GM23338 (cell line): ENCODE measurements around the gene KDM4C. TPM values are rescaled to one million over a fixed set of nuclear protein-coding genes. Genes with fewer than 3 reads are reported as not detected.

Experiments used
- ATAC-seq: fragments of 200-7000 bp; cut with Tn5 transposase; 3 replicates; pipeline ENCODE4 v1.9.1; 2020
- DNase-seq: peaks from one replicate; pipeline ENCODE4 v3.0.0-alpha.2; 2015; ENCODE audit warnings: low spot score
- H2AFZ ChIP-seq: fragments of 200-600 bp; sonication (generic); 2 replicates; pipeline ENCODE4 v1.8.0; 2016; ENCODE audit warnings: antibody characterized with exemption, mild to moderate bottlenecking, moderate library complexity
- H3F3A ChIP-seq: fragments of 200-600 bp; sonication (generic); replicated peaks from 2 replicates; pipeline ENCODE4 v1.8.0; 2017; ENCODE audit warnings: antibody characterized with exemption, mixed run types, low read depth
- H3K27ac ChIP-seq: fragments of 200-600 bp; sonication (generic); 2 replicates; pipeline ENCODE4 v1.6.1; 2016; ENCODE audit warnings: low read depth
- H3K27me3 ChIP-seq: fragments of 200-600 bp; sonication (generic); 2 replicates; pipeline ENCODE4 v1.8.0; 2016; ENCODE audit warnings: mild to moderate bottlenecking, mixed run types, moderate library complexity; ENCODE audit not compliant: insufficient read depth
- H3K36me3 ChIP-seq: fragments of 200-600 bp; sonication (generic); 2 replicates; pipeline ENCODE4 v1.8.0; 2016; ENCODE audit warnings: mild to moderate bottlenecking; ENCODE audit not compliant: insufficient read depth
- H3K4me1 ChIP-seq: fragments of 200-600 bp; sonication (generic); 2 replicates; pipeline ENCODE4 v1.8.0; 2016; ENCODE audit warnings: mild to moderate bottlenecking, moderate library complexity; ENCODE audit not compliant: insufficient read depth
- H3K4me2 ChIP-seq: fragments of 200-600 bp; sonication (generic); 2 replicates; pipeline ENCODE4 v1.7.1; 2017; ENCODE audit warnings: mixed run types
- H3K4me3 ChIP-seq: fragments of 200-600 bp; sonication (generic); 2 replicates; pipeline ENCODE4 v1.6.1; 2016; ENCODE audit warnings: mixed run types
- H3K79me2 ChIP-seq: fragments of 200-600 bp; sonication (generic); replicated peaks from 2 replicates; pipeline ENCODE4 v1.8.0; 2017; ENCODE audit warnings: mild to moderate bottlenecking; ENCODE audit not compliant: insufficient read depth
- H3K9me2 ChIP-seq: fragments of 200-600 bp; sonication (generic); 2 replicates; pipeline ENCODE4 v1.8.0; 2017; ENCODE audit not compliant: insufficient read depth
- H4K20me1 ChIP-seq: fragments of 200-600 bp; sonication (generic); replicated peaks from 2 replicates; pipeline ENCODE4 v1.8.0; 2017; ENCODE audit warnings: mild to moderate bottlenecking; ENCODE audit not compliant: insufficient read depth
- H3K27ac Mint-ChIP-seq: 2 replicates; pipeline ENCODE4 v1.8.0; 2020; ENCODE audit warnings: inconsistent platforms, mild to moderate bottlenecking, moderate library complexity, mixed read lengths
- H3K27me3 Mint-ChIP-seq: 3 replicates; pipeline ENCODE4 v1.8.0; 2022; ENCODE audit warnings: low read depth, mild to moderate bottlenecking, moderate library complexity, mixed read lengths, inconsistent platforms; ENCODE audit not compliant: insufficient read depth, poor library complexity
- H3K36me3 Mint-ChIP-seq: 3 replicates; pipeline ENCODE4 v1.8.0; 2021; ENCODE audit warnings: low read depth, mild to moderate bottlenecking, inconsistent platforms, moderate library complexity, mixed read lengths
- H3K4me1 Mint-ChIP-seq: 3 replicates; pipeline ENCODE4 v1.8.0; 2020; ENCODE audit warnings: mild to moderate bottlenecking, inconsistent platforms, mixed read lengths
- H3K4me3 Mint-ChIP-seq: 3 replicates; pipeline ENCODE4 v1.8.0; 2021; ENCODE audit warnings: moderate library complexity, mild to moderate bottlenecking, inconsistent platforms, mixed read lengths
- H3K9me3 Mint-ChIP-seq: 3 replicates; pipeline ENCODE4 v1.8.0; 2020; ENCODE audit warnings: moderate library complexity, mild to moderate bottlenecking, inconsistent platforms, mixed read lengths
- EZH2phosphoT487 ChIP-seq: fragments of 200-600 bp; sonication (generic); IDR thresholded peaks from one replicate; pipeline ENCODE4 v1.8.1; 2018; ENCODE audit warnings: antibody characterized with exemption; ENCODE audit not compliant: unreplicated experiment
- NANOG ChIP-seq: IDR thresholded peaks from 2 replicates; pipeline ENCODE4 v1.6.1; 2016; ENCODE audit warnings: antibody characterized with exemption, borderline replicate concordance
- POLR2AphosphoS5 ChIP-seq: IDR thresholded peaks from 2 replicates; pipeline ENCODE4 v1.6.1; 2016; ENCODE audit warnings: antibody characterized with exemption, low read depth
- ZNF331 ChIP-seq: fragments of 250-450 bp; sonication (Bioruptor Pico); IDR thresholded peaks from 2 replicates; pipeline ENCODE4 v1.5.0; 2020; ENCODE audit warnings: low read depth, mild to moderate bottlenecking, moderate library complexity
- polyA plus RNA-seq: library from polyadenylated mRNA; unstranded; fragments of >200 nt; fragmentation: Nextera tagmentation; extraction: Ambion mirVana; gene quantifications from 2 replicates; pipeline ENCODE4 v1.2.1, GENCODE V29; 2016
- total RNA-seq: library from RNA; depleted of rRNA; stranded (reverse); fragments of >200 nt; shearing (Covaris generic); gene quantifications from 2 replicates; pipeline ENCODE4 v1.2.3, GENCODE V29; 2014
- TF ChIP-seq, protein P1 (sequence below), 2 experiments: fragments of 200-600 bp in 1 of 2; sonication (generic) in 1 of 2; conservative IDR thresholded peaks; 2 replicates each; pipeline versions ENCODE4 v1.5.1 to v1.6.1; 2016 to 2017; ENCODE audit warnings: antibody characterized with exemption in 2 of 2, low read depth in 2 of 2, mild to moderate bottlenecking in 2 of 2, moderate library complexity in 1 of 2
- TF ChIP-seq, protein P2 (sequence below): IDR thresholded peaks from 2 replicates; pipeline ENCODE4 v1.6.1; 2016; ENCODE audit warnings: antibody characterized with exemption
- TF ChIP-seq, protein P3 (sequence below): fragments of 250-450 bp; sonication (Bioruptor Pico); IDR thresholded peaks from 2 replicates; pipeline ENCODE4 v1.5.0; 2020; ENCODE audit warnings: mild to moderate bottlenecking, moderate library complexity

Gene KDM4C
- total and polyA plus RNA-seq, 2 experiments from 2014 or later = 12.0 to 43.8 TPM

DNA sequence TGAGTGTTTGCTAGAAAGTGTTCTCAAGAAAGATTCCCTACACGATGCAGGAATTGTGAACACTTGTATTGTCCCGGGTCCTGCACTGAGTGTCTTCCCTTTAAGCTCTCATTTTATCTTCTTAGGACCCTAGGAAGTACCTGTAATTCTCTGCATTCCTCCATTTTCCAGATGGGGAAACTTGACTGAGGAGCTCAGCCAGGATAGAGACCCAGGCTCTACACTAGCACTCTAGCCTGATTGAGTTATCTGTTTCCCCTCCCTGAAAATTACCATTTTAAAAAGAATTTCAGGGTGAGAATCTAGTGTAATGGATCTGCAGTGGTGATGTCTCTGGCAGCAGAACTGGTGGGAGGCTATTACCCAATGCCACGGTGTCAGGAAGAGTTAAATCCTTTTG lies 453.9 kb downstream of the KDM4C start:
- H3K27me3 ChIP-seq = peaks cover 13% of the 10 kb centered on the region; the same call in 1 of the 2 replicates
- no peaks in the 10 kb centered on the region for H3K79me2 ChIP-seq
- ATAC-seq = peak; percentile 56
- H3K36me3 ChIP-seq = no peaks in the 10 kb centered on the region
- peaks cover 37% of the 10 kb centered on the region for H3K4me1 ChIP-seq
- Mint-ChIP-seq H3K4me1 (peaks cover 35% of the 10 kb centered on the region), H3K27me3 (no peaks in the 10 kb centered on the region), H3K27ac (no peak overlapping the region), H3K9me3 (no peaks in the 10 kb centered on the region), H3K4me3 (peak overlapping the region; percentile 14; the same call in 1 of the 3 replicates), H3K36me3 (no peaks in the 10 kb centered on the region)
- H3K27ac ChIP-seq = no peak overlapping the region
- H3K9me2 ChIP-seq = no peaks in the 10 kb centered on the region
- H3K4me2 ChIP-seq = peak overlapping the region; percentile 69; the same call in 1 of the 2 replicates
- H3F3A ChIP-seq = no peaks in the 10 kb centered on the region
- H2AFZ ChIP-seq = no peak overlapping the region
- H4K20me1 ChIP-seq = no peaks in the 10 kb centered on the region
- H3K4me3 ChIP-seq = no peak overlapping the region; the same call in 1 of the 2 replicates
- DNase-seq = peak; percentile 60
- TF ChIP-seq, protein P1, sequence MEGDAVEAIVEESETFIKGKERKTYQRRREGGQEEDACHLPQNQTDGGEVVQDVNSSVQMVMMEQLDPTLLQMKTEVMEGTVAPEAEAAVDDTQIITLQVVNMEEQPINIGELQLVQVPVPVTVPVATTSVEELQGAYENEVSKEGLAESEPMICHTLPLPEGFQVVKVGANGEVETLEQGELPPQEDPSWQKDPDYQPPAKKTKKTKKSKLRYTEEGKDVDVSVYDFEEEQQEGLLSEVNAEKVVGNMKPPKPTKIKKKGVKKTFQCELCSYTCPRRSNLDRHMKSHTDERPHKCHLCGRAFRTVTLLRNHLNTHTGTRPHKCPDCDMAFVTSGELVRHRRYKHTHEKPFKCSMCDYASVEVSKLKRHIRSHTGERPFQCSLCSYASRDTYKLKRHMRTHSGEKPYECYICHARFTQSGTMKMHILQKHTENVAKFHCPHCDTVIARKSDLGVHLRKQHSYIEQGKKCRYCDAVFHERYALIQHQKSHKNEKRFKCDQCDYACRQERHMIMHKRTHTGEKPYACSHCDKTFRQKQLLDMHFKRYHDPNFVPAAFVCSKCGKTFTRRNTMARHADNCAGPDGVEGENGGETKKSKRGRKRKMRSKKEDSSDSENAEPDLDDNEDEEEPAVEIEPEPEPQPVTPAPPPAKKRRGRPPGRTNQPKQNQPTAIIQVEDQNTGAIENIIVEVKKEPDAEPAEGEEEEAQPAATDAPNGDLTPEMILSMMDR (conservative IDR thresholded peaks at IDR 0.05; ENCODE audit: low read depth in 2 of 2) = no peak
- TF ChIP-seq ZNF331 (CRISPR knock-in tag) (no peak), NANOG (no peak), POLR2AphosphoS5 (peak; percentile 31; the same call in 1 of the 2 replicates), EZH2phosphoT487 (no peak)

DNA sequence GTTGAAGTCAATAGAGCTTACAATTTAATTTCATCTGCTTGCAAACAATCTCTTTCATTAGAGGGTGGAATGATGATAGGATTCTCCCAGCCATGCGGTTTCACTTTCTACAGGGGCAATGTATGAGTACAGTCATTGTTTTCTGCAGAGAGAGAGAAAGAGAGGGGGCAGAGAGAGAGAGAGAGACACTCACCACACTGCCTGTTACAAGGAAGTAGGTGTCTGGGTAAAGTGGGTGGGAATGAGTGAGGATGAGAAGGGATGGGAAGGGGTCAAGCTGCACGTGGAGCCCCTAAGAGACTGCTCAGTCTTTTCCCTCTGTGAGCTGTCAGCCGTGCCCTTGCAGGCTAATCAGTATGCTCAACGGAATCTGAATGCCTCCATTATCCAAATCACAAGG lies 454.3 kb downstream of the KDM4C start:
- no peak overlapping the region for H3K4me3 Mint-ChIP-seq
- H3K36me3 ChIP-seq = no peaks in the 10 kb centered on the region
- H3K9me2 ChIP-seq = 0 out of 2 replicates have a peak, but pooled peaks cover 3% of the 10 kb centered on the region
- H3K36me3 Mint-ChIP-seq = no peaks in the 10 kb centered on the region
- no peak overlapping the region for H3K27ac Mint-ChIP-seq
- H2AFZ ChIP-seq = no peak overlapping the region
- H3K4me2 ChIP-seq = peak overlapping the region; percentile 69; the same call in 1 of the 2 replicates
- peaks cover 13% of the 10 kb centered on the region; the same call in 1 of the 2 replicates for H3K27me3 ChIP-seq
- no peak overlapping the region for H3K4me3 ChIP-seq
- H3K79me2 ChIP-seq = no peaks in the 10 kb centered on the region
- H3K27me3 Mint-ChIP-seq = no peaks in the 10 kb centered on the region
- H3K9me3 Mint-ChIP-seq = no peaks in the 10 kb centered on the region
- H3F3A ChIP-seq = no peaks in the 10 kb centered on the region
- peaks cover 35% of the 10 kb centered on the region for H3K4me1 Mint-ChIP-seq
- H3K4me1 ChIP-seq = peaks cover 37% of the 10 kb centered on the region
- no peak for DNase-seq
- no peaks in the 10 kb centered on the region for H4K20me1 ChIP-seq
- ATAC-seq = no peak
- H3K27ac ChIP-seq = no peak overlapping the region
- TF ChIP-seq, protein P1 (conservative IDR thresholded peaks at IDR 0.05; ENCODE audit: low read depth in 2 of 2) = no peak
- no peak for TF ChIP-seq ZNF331 (CRISPR knock-in tag)
- TF ChIP-seq, protein P2, sequence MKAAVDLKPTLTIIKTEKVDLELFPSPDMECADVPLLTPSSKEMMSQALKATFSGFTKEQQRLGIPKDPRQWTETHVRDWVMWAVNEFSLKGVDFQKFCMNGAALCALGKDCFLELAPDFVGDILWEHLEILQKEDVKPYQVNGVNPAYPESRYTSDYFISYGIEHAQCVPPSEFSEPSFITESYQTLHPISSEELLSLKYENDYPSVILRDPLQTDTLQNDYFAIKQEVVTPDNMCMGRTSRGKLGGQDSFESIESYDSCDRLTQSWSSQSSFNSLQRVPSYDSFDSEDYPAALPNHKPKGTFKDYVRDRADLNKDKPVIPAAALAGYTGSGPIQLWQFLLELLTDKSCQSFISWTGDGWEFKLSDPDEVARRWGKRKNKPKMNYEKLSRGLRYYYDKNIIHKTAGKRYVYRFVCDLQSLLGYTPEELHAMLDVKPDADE = no peak
- TF ChIP-seq, protein P3, sequence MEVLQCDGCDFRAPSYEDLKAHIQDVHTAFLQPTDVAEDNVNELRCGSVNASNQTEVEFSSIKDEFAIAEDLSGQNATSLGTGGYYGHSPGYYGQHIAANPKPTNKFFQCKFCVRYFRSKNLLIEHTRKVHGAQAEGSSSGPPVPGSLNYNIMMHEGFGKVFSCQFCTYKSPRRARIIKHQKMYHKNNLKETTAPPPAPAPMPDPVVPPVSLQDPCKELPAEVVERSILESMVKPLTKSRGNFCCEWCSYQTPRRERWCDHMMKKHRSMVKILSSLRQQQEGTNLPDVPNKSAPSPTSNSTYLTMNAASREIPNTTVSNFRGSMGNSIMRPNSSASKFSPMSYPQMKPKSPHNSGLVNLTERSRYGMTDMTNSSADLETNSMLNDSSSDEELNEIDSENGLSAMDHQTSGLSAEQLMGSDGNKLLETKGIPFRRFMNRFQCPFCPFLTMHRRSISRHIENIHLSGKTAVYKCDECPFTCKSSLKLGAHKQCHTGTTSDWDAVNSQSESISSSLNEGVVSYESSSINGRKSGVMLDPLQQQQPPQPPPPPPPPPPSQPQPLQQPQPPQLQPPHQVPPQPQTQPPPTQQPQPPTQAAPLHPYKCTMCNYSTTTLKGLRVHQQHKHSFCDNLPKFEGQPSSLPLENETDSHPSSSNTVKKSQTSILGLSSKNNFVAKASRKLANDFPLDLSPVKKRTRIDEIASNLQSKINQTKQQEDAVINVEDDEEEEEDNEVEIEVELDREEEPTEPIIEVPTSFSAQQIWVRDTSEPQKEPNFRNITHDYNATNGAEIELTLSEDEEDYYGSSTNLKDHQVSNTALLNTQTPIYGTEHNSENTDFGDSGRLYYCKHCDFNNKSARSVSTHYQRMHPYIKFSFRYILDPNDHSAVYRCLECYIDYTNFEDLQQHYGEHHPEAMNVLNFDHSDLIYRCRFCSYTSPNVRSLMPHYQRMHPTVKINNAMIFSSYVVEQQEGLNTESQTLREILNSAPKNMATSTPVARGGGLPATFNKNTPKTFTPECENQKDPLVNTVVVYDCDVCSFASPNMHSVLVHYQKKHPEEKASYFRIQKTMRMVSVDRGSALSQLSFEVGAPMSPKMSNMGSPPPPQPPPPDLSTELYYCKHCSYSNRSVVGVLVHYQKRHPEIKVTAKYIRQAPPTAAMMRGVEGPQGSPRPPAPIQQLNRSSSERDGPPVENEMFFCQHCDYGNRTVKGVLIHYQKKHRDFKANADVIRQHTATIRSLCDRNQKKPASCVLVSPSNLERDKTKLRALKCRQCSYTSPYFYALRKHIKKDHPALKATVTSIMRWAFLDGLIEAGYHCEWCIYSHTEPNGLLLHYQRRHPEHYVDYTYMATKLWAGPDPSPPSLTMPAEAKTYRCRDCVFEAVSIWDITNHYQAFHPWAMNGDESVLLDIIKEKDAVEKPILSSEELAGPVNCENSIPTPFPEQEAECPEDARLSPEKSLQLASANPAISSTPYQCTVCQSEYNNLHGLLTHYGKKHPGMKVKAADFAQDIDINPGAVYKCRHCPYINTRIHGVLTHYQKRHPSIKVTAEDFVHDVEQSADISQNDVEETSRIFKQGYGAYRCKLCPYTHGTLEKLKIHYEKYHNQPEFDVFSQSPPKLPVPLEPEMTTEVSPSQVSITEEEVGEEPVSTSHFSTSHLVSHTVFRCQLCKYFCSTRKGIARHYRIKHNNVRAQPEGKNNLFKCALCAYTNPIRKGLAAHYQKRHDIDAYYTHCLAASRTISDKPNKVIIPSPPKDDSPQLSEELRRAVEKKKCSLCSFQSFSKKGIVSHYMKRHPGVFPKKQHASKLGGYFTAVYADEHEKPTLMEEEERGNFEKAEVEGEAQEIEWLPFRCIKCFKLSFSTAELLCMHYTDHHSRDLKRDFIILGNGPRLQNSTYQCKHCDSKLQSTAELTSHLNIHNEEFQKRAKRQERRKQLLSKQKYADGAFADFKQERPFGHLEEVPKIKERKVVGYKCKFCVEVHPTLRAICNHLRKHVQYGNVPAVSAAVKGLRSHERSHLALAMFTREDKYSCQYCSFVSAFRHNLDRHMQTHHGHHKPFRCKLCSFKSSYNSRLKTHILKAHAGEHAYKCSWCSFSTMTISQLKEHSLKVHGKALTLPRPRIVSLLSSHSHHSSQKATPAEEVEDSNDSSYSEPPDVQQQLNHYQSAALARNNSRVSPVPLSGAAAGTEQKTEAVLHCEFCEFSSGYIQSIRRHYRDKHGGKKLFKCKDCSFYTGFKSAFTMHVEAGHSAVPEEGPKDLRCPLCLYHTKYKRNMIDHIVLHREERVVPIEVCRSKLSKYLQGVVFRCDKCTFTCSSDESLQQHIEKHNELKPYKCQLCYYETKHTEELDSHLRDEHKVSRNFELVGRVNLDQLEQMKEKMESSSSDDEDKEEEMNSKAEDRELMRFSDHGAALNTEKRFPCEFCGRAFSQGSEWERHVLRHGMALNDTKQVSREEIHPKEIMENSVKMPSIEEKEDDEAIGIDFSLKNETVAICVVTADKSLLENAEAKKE (CRISPR knock-in tag) = no peak
